Fibroblast of skin of right biceps (primary cell): ENCODE measurements around the gene RASGRP1.
"Not testable (repeated sequence)": the region's sequence is repeated elsewhere in the genome, so short reads cannot be mapped to it uniquely, and the experiment has no call there.

Source experiments
- DNase-seq: peaks from one replicate; pipeline ENCODE4 v3.0.0-alpha.2; 2013

The RASGRP1 gene

DNA sequence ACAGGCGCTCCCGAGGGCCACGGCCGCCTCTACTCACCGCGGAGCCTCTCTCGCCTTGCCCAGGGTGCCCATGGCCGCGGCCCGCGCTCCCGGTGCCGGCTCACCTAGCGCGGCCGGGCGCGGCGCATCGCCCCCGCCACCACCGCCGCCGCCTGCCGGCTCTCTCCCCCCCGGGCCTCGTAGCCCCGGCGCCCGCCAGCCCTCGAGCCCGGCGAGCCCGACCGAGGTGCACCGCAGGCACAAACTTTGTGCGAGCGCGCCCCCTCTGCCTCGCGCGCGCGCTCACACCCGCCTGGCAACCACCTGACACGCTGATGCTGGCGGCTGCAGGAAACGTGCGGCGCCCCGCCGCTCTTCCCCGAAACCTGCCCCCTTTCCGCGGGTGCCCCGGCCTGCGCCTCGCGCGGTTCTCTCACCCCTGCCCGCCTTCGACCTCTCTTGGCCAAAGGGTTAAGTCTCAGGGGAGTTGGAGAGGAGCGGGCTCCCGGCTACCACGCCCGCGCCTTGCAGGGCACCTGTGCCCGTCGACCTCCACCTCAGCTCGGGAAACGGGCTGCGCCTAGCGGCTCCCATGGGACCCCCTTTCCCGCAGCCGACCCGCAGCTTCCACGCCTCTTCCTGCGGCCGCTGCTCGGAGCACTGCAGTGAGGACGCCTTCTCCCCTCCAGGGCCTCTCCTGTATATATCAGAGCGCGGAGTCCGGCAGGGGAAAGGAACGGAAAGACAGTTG is at the start of gene RASGRP1:
RASGRP1 (minus strand) TSS at position 258 of the 730 bp plus-strand sequence; CDS start at position 72, 186 bp downstream.
- DNase-seq = peak; percentile 64

DNA sequence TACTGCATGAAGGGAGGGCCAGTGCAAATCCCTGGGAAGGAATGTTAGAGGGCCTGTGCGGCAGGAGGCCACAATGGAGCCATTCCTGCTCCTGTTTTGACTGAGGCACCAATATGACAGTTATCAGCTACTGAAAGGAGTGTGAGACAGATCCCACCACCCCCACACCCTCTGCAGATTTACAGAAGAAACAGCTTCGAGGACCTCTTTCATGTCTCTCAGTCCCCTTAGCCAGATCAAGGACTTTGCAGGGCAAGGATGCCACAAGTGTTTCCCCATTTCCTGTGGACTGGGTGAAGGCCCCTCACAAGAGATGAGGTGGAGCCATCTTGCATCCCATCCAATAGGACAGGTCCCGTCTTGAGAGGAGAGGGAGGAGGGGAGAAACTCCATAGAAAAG is 48.5 kb upstream of the RASGRP1 start:
- DNase-seq = no peak

DNA sequence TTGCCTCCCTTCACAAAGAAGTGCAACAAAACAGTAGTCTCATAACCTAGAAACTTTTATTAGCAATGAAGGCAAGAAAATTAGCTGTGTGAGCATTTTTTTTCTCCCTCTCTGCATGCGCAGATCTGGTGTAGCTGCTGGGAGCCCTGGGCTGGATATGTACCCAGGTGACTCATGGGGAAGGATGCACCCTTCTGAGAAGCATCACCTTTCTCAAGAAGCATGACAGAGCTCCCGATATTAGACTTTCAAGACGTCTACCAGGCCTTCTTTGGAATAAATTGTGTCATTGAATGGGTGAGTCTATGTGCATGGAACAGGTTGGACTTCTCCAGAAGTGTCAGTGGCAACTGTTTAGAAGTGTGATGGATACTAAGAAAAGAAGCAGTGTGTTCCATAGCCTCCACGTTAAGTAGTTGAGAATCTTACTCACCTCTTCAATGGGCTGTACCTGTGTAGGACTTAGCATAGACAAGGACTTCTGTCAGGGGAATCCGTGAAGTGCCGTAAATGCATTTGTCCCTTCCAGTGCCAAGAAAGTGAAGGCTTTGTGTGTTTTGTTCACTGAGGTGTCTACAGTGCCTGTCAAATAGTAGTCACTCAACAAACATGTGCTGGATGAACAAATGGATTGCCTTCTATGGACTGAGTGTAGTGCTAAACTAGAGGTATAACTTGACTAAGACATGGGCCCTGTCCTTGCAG is 47.7 kb upstream of the RASGRP1 start:
- DNase-seq = no peak

GRCh38 chr15:38611228-38611627 is 46.6 kb upstream of the RASGRP1 start:
- no peak for DNase-seq

DNA sequence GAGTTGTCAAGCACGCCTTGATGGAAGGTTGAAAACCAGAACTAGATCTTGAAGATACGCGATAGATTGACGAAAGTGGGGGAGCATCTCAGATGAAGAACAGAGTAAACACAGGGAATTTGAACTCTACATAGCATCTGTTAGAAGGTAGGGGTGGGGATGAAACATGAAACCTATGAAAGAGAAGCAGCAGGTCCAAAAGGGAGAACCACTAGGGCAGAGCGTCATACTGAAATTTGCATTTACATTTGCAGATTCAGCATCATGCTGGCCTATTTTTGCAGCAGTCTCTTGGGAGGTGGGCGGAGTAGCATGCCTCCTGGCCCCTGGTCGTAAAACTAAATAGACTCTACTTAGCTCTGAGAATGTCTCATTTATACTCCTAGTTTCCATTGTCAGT is 46.1 kb upstream of the RASGRP1 start:
- DNase-seq = no peak

GRCh38 chr15:38609097-38609738 is 44.6 kb upstream of the RASGRP1 start:
- DNase-seq = no peak

GRCh38 chr15:38608682-38609081 is 44.1 kb upstream of the RASGRP1 start:
- no peak for DNase-seq

GRCh38 chr15:38605744-38606143 is 41.1 kb upstream of the RASGRP1 start:
- DNase-seq = no peak

DNA sequence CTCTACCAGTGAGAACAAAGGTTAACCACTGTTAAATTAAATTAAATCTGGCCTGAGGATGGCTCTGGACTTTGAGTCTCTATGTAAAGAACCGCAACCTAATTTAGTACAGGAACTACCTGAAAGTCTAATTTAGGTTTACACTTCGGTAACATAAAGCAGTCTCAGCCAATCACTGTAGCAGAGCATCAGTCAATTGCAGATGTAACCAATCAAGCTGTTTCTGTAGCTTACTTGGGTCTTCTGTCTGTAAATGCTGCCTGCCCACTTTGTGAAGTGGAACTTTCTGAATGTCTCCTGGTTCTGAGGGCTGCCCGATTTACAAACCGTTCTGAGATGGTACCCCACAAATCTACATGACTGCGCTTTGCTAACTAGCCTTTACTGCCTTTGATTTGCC is 39.1 kb upstream of the RASGRP1 start:
- DNase-seq = no peak

DNA sequence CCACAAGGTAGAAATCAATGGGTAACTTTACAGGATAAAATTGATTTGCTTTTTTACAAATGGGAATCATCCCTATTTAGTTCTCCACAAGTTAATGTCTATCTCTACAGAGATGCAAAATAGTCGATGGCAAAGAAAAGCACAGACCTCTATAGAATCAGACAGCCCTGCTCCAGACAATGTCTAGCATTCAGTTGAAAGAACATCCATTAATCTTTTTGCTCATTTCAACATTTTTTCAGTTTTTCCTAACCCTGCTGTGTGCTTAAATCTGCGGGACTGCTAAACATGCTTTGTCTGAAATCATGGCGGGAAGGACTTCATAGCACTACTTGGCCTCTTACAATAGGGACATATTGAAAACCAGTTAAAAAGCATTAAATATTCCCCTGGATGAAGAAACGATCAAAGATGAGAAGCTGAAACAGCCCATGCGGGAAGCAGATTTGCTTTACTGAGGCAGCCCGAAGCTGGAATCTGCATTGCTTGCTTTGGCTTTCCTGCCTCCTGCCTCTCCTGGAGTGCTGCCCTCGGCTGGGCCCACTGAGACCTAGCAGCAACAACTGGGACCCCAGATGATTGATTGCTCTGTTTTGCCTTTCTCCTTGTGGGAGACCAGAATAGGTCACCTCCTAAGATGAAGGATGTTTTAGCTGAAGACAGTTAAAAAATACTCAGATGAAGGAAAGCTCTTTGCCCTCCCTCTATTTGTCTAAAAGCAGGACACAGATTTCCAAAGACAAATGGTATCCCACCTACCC is 38.5 kb upstream of the RASGRP1 start:
- DNase-seq = no peak

DNA sequence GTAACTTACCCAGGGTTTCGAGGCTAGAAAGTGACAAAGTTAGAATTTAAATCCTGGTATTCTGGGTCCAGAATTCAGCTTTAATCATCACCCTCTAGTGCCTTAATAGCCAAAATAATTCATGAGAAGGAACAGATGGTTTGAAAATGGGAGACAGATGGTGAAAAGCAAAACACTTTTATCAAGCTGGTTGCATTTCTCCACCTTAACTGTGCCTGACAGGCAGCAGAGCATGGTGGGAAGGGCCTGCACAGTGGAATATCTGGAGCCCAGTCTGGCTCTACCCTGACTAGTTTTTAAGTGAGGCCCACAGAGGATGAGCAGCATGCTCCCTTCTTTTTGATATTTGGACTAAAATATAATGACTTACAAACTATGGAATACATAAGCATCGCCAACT is 35.6 kb upstream of the RASGRP1 start:
- DNase-seq = no peak

DNA sequence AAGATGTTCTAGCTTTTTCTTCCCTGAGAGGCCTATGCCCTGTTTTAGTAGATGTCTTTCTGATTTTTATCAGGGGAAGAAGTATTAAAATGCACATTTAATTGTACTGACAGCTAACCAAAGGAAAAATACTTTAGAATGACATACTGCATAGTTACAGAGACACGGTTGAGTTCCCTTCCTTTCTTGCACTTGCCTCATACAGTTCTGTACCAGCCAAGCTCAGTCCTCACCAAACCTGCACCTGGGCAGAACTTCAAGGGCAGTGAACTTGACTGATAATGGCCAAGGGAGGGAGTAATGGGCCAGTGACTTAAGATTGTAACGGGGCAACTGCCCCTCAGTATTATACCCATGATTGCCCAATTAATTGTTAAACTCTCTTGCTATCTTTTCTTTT is 34.1 kb upstream of the RASGRP1 start:
- DNase-seq = no peak

- no peak for DNase-seq
Measured at GRCh38 chr15:38597219-38597800, 32.7 kb upstream of the RASGRP1 start.

DNA sequence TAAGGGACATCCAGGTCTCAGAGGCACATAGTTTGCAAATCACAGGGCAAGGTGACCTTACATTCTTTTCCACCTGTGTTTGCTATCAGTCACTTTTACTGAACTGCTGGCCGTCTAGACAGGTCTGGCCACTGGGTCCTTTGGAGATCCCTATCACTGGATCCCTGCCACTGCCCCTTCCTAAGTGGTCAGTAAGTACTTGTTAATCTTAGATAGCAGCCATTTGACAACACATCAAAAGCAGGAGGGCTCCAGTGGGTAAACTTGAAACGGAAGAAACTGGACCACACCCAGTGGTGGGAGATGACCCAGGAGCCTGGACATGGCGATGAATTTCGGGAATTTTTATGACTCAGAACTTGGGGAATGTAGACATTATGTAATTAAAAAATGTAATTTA is 28.9 kb upstream of the RASGRP1 start:
- no peak for DNase-seq

GRCh38 chr15:38589502-38589901 is 24.9 kb upstream of the RASGRP1 start:
- DNase-seq = peak; percentile 80

DNA sequence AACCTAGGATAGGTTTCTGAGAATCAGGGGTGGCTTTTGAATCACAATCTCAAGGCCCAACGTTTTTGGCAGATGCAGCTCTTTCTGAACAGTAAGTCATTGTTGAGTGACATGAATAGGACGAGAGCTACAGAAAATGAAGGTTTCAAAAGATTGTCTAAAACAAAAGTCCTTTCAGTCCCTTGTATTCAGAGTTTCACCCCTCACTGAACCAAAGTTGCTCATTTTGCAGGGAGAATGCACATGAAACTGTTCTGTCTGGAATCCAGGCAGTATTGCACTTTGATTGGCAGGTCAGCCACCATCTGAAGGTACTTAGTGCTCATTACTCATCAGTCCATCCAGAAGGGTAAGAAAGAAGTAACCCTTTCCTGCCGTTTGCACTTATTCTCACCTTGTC is 24.1 kb upstream of the RASGRP1 start:
- DNase-seq = peak; percentile 5

DNA sequence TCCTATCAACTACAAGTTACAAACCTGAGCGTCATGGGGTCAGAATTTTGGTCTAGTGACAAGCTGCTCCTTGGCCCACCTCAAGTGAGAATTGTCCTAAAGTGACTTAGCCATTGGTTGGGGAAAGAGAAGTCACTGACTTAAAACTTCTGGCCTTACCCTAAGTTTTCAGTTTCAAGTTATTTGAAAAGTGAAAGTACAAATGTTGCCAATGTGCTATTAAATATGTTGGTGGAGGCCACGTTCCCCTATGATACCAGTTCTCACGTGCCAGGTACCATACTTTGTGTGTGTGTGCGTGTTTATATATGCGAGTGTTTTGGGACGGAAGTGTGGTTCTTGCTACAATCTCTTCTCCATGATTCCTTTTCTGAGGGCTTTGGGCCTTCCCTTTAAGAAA is 22.6 kb upstream of the RASGRP1 start:
- DNase-seq = no peak

GRCh38 chr15:38586005-38586404 is 21.4 kb upstream of the RASGRP1 start:
- DNase-seq = not testable (repeated sequence)

DNA sequence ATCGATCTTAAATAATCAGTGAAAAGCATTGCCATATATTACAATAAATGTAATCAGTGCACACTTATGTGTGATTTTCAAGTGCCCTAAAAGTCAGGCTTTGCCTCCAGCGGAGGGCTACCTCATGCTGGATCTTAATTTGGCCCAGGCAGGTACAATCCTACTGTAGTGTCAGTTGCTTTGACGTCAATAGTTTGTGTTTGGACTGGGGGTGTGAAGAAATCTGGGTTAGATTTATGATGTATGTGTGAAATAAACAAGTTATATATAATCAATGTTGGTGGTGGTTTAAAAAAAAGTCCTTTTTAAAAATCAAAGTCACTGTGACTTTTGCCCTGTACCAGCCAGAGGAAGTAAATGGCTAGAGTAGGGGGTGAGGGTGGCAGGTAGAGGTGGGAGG is 14.0 kb upstream of the RASGRP1 start:
- no peak for DNase-seq

GRCh38 chr15:38577424-38577987 is 12.9 kb upstream of the RASGRP1 start:
- no peak for DNase-seq

DNA sequence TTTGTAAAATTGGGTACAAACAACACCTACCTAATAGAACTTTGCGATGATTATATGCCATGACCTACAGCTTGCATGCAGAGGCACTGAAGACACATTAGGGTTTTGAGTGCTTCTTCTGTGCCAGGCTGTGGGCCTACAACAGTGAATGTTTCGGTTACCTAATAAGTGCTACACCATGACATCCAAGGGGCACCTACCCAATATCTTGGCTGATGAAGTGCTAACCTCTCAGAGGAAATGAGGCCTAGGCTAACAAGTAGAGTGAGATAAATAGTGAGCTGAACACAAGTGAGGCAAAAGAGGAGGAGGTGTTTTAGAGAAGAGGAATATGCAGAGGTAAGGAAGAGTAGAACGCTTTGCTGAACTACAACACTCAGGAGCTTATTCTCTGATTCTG is 12.2 kb upstream of the RASGRP1 start:
- no peak for DNase-seq

GRCh38 chr15:38576261-38576660 is 11.6 kb upstream of the RASGRP1 start:
- DNase-seq = no peak

DNA sequence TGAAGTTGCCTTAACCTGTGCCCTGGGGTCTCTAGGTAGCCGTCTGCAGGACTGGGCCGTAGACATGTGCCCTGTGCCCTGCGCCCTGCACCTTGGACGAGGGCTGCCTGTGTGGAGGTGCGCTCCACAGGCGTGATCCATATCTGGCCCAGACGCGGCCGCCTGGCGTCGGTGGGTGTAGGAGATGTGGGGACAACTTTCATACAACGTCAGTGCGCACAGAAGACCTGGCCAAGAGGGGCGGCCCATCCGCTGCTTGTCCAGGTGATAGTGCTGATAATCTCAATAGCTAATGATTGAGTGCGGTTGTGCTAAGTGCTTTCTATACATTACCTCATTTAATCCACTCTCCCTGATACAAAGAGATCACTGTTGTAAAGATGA is 665 bp upstream of the RASGRP1 start:
- DNase-seq = no peak
